Adrenal gland (tissue), 5 donors: ENCODE data around the gene OSTF1.

Experiments used
- CTCF ChIP-seq, 6 experiments: fragments of 450-650 bp in 4 of 6; fragments of 200-600 bp in 2 of 6; sonication (generic) in 1 of 6; IDR thresholded peaks; 1 replicate in 5 of 6; 2 replicates in 1 of 6; pipeline versions ENCODE4 v1.5.1 to v1.8.0; 2016 to 2021; ENCODE audit warnings: antibody characterized with exemption in 6 of 6, mild to moderate bottlenecking in 2 of 6, moderate library complexity in 1 of 6
- POLR2A ChIP-seq, 2 donors: fragments of 450-650 bp; IDR thresholded peaks; one replicate each; pipeline ENCODE4 v1.6.1; 2017; ENCODE audit warnings: antibody characterized with exemption in 2 of 2, mild to moderate bottlenecking in 2 of 2, moderate library complexity in 1 of 2
- donor health status: DM: no; HTN: no; CAD: no.

GRCh38 chr9:75085640-75086039, 2.7 kb upstream of the OSTF1 start:
- TF ChIP-seq POLR2A (IDR thresholded peaks at IDR 0.05): no peak
- TF ChIP-seq CTCF (IDR thresholded peaks at IDR 0.05): no peak
